SK-N-SH treated with all-trans-retinoic acid at 6 μM for 48 hours (cell line): ENCODE measurements around the gene UNC50.
A peak's percentile ranks its signal among the peaks of the same experiment; 100 is the strongest.

ENCODE experiments used
- ATAC-seq: fragments of 200-7000 bp; cut with Tn5 transposase; 3 replicates; pipeline ENCODE4 v1.9.1; 2020; ENCODE audit warnings: mild to moderate bottlenecking, moderate library complexity
- ARNTL ChIP-seq: fragments of 450-650 bp; formaldehyde crosslinking; IDR thresholded peaks from 2 replicates; pipeline ENCODE4 v1.5.0; 2020; ENCODE audit warnings: low read depth, mild to moderate bottlenecking, moderate library complexity, borderline replicate concordance
- CSDC2 ChIP-seq: fragments of 250-450 bp; sonication (Bioruptor Pico); IDR thresholded peaks from 2 replicates; pipeline ENCODE4 v1.5.0; 2020; ENCODE audit warnings: mild to moderate bottlenecking, moderate library complexity
- ESRRG ChIP-seq: fragments of 250-450 bp; sonication (Bioruptor Pico); IDR thresholded peaks from 2 replicates; pipeline ENCODE4 v1.6.1; 2021; ENCODE audit warnings: mild to moderate bottlenecking
- ISL1 ChIP-seq: fragments of 250-450 bp; sonication (Bioruptor Pico); IDR thresholded peaks from 2 replicates; pipeline ENCODE4 v2.1.2; 2022; ENCODE audit warnings: mild to moderate bottlenecking, moderate library complexity
- OSR1 ChIP-seq: fragments of 250-450 bp; sonication (Bioruptor Pico); IDR thresholded peaks from 2 replicates; pipeline ENCODE4 v1.8.0; 2022; ENCODE audit warnings: moderate library complexity, mild to moderate bottlenecking, inconsistent platforms
- PATZ1 ChIP-seq: fragments of 250-450 bp; sonication (Bioruptor Pico); IDR thresholded peaks from 2 replicates; pipeline ENCODE4 v1.8.0; 2020; ENCODE audit warnings: mild to moderate bottlenecking, moderate library complexity, borderline replicate concordance
- POU6F1 ChIP-seq: fragments of 250-450 bp; sonication (Bioruptor Pico); IDR thresholded peaks from 2 replicates; pipeline ENCODE4 v1.8.0; 2021; ENCODE audit warnings: low read depth, mild to moderate bottlenecking, moderate library complexity, borderline replicate concordance
- PPARA ChIP-seq: fragments of 250-450 bp; sonication (Bioruptor Pico); IDR thresholded peaks from 2 replicates; pipeline ENCODE4 v1.5.0; 2020; ENCODE audit warnings: mild to moderate bottlenecking, borderline replicate concordance
- TCF4 ChIP-seq: fragments of 250-450 bp; sonication (Bioruptor Pico); IDR thresholded peaks from 2 replicates; pipeline ENCODE4 v1.8.0; 2021; ENCODE audit warnings: mild to moderate bottlenecking, moderate library complexity, borderline replicate concordance
- TOX ChIP-seq: fragments of 250-450 bp; sonication (Bioruptor Pico); IDR thresholded peaks from 2 replicates; pipeline ENCODE4 v1.8.0; 2021; ENCODE audit warnings: mild to moderate bottlenecking, moderate library complexity, borderline replicate concordance
- TSHZ2 ChIP-seq: fragments of 250-450 bp; sonication (Bioruptor Pico); IDR thresholded peaks from 2 replicates; pipeline ENCODE4 v1.5.0; 2020; ENCODE audit warnings: mild to moderate bottlenecking, moderate library complexity
- ZC3H10 ChIP-seq: fragments of 250-450 bp; sonication (Bioruptor Pico); IDR thresholded peaks from 2 replicates; pipeline ENCODE4 v1.5.1; 2021; ENCODE audit warnings: mild to moderate bottlenecking, moderate library complexity
- ZFP3 ChIP-seq: fragments of 250-450 bp; sonication (Bioruptor Pico); IDR thresholded peaks from 2 replicates; pipeline ENCODE4 v1.5.0; 2020; ENCODE audit warnings: mild to moderate bottlenecking, moderate library complexity
- ZFP30 ChIP-seq: fragments of 450-650 bp; formaldehyde crosslinking; IDR thresholded peaks from 2 replicates; pipeline ENCODE4 v1.5.0; 2022; ENCODE audit warnings: mild to moderate bottlenecking, moderate library complexity
- ZNF565 ChIP-seq: fragments of 450-650 bp; formaldehyde crosslinking; conservative IDR thresholded peaks from 2 replicates; pipeline ENCODE4 v1.5.0; 2020; ENCODE audit warnings: low read depth, mild to moderate bottlenecking, moderate library complexity
- ZNF70 ChIP-seq: fragments of 450-650 bp; formaldehyde crosslinking; IDR thresholded peaks from 2 replicates; pipeline ENCODE4 v1.5.0; 2020; ENCODE audit warnings: mild to moderate bottlenecking, moderate library complexity

UNC50 gene

GRCh38 chr2:98573426-98573825, 35.0 kb upstream of the UNC50 start:
- TF ChIP-seq PATZ1 (CRISPR knock-in tag) (no peak), POU6F1 (CRISPR knock-in tag) (no peak), TCF4 (no peak), ZNF565 (CRISPR knock-in tag) (no peak), ZNF70 (CRISPR knock-in tag) (no peak), ZFP30 (no peak)
- no peak for ATAC-seq

GRCh38 chr2:98576666-98577312, 31.6 kb upstream of the UNC50 start:
- no peak for TF ChIP-seq ISL1 (CRISPR knock-in tag)
- no peak for TF ChIP-seq ZFP3
- no peak for TF ChIP-seq OSR1
- no peak for TF ChIP-seq TSHZ2 (CRISPR knock-in tag)
- no peak for TF ChIP-seq ZFP30
- TF ChIP-seq ZNF70 (CRISPR knock-in tag) = no peak
- no peak for TF ChIP-seq TOX (CRISPR knock-in tag)
- TF ChIP-seq ESRRG = no peak
- no peak for TF ChIP-seq ARNTL
- no peak for ATAC-seq

GRCh38 chr2:98577313-98577712, 31.1 kb upstream of the UNC50 start:
- no peak for TF ChIP-seq ZC3H10 (CRISPR knock-in tag)
- 0 out of 3 replicates have a peak, but pooled peaks have one; percentile 37 for ATAC-seq

GRCh38 chr2:98578231-98578630, 30.2 kb upstream of the UNC50 start:
- no peak for TF ChIP-seq TCF4
- no peak for TF ChIP-seq PPARA (CRISPR knock-in tag)
- TF ChIP-seq ZNF565 (CRISPR knock-in tag) = no peak
- TF ChIP-seq ZC3H10 (CRISPR knock-in tag) = no peak
- no peak for TF ChIP-seq TOX (CRISPR knock-in tag)
- no peak for TF ChIP-seq OSR1
- TF ChIP-seq POU6F1 (CRISPR knock-in tag) = no peak
- no peak for TF ChIP-seq PATZ1 (CRISPR knock-in tag)
- no peak for TF ChIP-seq CSDC2 (CRISPR knock-in tag)
- TF ChIP-seq ARNTL = no peak
- no peak for TF ChIP-seq ESRRG
- TF ChIP-seq, all 23 proteins: peak for 0
- ATAC-seq = no peak
